ENCODE results near the gene ZNF766.

DNA sequence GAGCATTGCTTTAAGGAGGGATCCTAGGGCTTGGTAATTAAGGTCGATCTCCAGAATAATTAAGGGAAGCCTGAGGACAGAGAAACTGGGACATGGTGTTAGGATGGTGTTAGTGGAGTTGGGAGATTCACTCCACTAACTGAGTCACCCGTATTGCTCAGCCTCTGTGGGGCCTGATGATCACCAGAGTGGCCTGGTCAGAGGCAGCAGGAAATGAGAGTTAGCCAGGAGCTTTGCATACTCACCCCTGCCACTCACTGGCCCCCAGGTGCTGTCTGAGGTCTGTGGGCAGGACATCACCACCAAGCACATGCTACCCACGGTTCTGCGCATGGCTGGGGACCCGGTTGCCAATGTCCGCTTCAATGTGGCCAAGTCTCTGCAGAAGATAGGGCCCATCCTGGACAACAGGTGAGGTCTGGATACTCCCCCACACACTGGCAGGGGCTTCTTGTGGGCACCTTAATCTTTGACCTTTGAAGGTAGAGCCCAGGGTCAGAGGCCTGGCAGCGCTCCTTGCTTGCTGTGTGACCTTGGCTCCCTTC lies 47.5 kb upstream of the ZNF766 start:
- TF ChIP-seq POLR2AphosphoS5 (IDR thresholded peaks at IDR 0.05; ENCODE audit: low read depth, low read length), result no peak
- TF ChIP-seq, protein P1, sequence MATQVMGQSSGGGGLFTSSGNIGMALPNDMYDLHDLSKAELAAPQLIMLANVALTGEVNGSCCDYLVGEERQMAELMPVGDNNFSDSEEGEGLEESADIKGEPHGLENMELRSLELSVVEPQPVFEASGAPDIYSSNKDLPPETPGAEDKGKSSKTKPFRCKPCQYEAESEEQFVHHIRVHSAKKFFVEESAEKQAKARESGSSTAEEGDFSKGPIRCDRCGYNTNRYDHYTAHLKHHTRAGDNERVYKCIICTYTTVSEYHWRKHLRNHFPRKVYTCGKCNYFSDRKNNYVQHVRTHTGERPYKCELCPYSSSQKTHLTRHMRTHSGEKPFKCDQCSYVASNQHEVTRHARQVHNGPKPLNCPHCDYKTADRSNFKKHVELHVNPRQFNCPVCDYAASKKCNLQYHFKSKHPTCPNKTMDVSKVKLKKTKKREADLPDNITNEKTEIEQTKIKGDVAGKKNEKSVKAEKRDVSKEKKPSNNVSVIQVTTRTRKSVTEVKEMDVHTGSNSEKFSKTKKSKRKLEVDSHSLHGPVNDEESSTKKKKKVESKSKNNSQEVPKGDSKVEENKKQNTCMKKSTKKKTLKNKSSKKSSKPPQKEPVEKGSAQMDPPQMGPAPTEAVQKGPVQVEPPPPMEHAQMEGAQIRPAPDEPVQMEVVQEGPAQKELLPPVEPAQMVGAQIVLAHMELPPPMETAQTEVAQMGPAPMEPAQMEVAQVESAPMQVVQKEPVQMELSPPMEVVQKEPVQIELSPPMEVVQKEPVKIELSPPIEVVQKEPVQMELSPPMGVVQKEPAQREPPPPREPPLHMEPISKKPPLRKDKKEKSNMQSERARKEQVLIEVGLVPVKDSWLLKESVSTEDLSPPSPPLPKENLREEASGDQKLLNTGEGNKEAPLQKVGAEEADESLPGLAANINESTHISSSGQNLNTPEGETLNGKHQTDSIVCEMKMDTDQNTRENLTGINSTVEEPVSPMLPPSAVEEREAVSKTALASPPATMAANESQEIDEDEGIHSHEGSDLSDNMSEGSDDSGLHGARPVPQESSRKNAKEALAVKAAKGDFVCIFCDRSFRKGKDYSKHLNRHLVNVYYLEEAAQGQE (IDR thresholded peaks at IDR 0.05; ENCODE audit: insufficient read depth in 1 of 2, low read depth in 2 of 2, low read length in 2 of 2), result no peak
- no peak for TF ChIP-seq TAF1 (IDR thresholded peaks at IDR 0.05; ENCODE audit: borderline replicate concordance, insufficient read depth, low read length)
- no peak for TF ChIP-seq SIN3A (IDR thresholded peaks at IDR 0.05; ENCODE audit: borderline replicate concordance, insufficient read depth, low read length)
- no peak for TF ChIP-seq FOXP2 (optimal IDR thresholded peaks at IDR 0.05; ENCODE audit: borderline replicate concordance, extremely low read depth, extremely low read length, insufficient read depth)
